GM12801 (cell line): ENCODE data around the gene RASAL2.

Source experiments
- CTCF ChIP-seq: IDR thresholded peaks from one replicate; pipeline ENCODE4 v1.5.1; 2011; ENCODE audit warnings: control low read depth; ENCODE audit not compliant: insufficient read length; ENCODE audit errors: extremely low read depth

Gene RASAL2

GRCh38 chr1:178492341-178492740 is 398.4 kb downstream of the RASAL2 start:
- TF ChIP-seq CTCF = no peak

- TF ChIP-seq CTCF = no peak
Observed at GRCh38 chr1:178493301-178493741, 399.4 kb downstream of the RASAL2 start.

- TF ChIP-seq CTCF = no peak
Observed at GRCh38 chr1:178494569-178494971, 400.7 kb downstream of the RASAL2 start.

GRCh38 chr1:178495158-178495557 is 401.3 kb downstream of the RASAL2 start:
- TF ChIP-seq CTCF = no peak

- TF ChIP-seq CTCF = no peak
Observed at GRCh38 chr1:178495741-178496409, 402.0 kb downstream of the RASAL2 start.

GRCh38 chr1:178496410-178497135 is 402.7 kb downstream of the RASAL2 start, which contains the start of gene CLEC20A:
CLEC20A (minus strand) TSS chr1:178496964; CDS start chr1:178496939, 25 bp downstream.
- TF ChIP-seq CTCF = no peak

GRCh38 chr1:178497903-178498478 is 404.1 kb downstream of the RASAL2 start:
- TF ChIP-seq CTCF = no peak
